ENCODE results near the gene COL26A1.

The COL26A1 gene

DNA sequence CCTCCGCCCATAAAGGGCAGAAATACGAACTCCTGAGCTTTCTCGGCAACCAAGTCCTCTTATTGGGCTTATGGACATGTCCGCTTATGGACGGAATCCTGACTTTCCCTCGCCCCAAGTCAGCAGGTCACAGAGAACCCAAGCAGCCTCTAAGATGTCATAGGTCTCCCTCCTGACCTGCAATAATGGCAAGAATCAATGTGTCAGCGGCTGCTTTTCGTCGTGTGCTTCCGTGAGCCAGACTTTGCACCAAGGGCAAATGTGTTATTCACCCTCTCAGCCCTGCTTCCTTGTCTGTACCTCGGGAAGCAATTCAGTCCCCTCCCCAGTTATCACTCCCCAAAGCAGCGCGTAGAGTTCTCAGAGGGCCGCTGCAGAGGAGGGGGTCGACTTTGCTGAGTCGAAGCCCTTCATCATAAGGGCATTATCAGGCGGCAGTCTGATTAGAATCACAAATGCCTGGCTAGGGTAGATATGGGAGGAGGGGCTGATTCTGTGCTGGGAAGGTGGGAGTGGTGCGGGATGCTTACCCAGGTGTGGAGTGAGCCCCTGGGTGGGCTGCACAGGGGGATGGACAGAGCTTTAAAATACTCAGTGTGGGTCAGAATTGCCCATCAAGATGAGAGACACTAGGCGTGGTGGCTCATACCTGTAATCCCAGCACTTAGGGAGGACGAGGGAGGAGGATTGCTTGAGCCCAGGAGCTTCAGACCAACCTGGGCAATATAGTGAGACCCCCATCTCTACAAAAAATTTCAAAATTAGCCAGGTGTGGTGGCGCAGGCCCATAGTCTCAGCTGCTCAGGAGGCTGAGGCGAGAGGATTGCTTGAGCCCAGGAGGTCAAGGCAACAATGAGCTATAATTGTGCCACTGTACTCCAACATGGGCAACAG is 36.0 kb downstream of the COL26A1 start:
- TF ChIP-seq, protein P1, sequence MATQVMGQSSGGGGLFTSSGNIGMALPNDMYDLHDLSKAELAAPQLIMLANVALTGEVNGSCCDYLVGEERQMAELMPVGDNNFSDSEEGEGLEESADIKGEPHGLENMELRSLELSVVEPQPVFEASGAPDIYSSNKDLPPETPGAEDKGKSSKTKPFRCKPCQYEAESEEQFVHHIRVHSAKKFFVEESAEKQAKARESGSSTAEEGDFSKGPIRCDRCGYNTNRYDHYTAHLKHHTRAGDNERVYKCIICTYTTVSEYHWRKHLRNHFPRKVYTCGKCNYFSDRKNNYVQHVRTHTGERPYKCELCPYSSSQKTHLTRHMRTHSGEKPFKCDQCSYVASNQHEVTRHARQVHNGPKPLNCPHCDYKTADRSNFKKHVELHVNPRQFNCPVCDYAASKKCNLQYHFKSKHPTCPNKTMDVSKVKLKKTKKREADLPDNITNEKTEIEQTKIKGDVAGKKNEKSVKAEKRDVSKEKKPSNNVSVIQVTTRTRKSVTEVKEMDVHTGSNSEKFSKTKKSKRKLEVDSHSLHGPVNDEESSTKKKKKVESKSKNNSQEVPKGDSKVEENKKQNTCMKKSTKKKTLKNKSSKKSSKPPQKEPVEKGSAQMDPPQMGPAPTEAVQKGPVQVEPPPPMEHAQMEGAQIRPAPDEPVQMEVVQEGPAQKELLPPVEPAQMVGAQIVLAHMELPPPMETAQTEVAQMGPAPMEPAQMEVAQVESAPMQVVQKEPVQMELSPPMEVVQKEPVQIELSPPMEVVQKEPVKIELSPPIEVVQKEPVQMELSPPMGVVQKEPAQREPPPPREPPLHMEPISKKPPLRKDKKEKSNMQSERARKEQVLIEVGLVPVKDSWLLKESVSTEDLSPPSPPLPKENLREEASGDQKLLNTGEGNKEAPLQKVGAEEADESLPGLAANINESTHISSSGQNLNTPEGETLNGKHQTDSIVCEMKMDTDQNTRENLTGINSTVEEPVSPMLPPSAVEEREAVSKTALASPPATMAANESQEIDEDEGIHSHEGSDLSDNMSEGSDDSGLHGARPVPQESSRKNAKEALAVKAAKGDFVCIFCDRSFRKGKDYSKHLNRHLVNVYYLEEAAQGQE (IDR thresholded peaks at IDR 0.05; ENCODE audit: insufficient replicate concordance, low read depth): no peak
- no peak for TF ChIP-seq POLR2AphosphoS5 (IDR thresholded peaks at IDR 0.05; ENCODE audit: low read depth)
- no peak for TF ChIP-seq SPI1 (IDR thresholded peaks at IDR 0.05; ENCODE audit: borderline replicate concordance, low read depth)
- TF ChIP-seq, protein P2, sequence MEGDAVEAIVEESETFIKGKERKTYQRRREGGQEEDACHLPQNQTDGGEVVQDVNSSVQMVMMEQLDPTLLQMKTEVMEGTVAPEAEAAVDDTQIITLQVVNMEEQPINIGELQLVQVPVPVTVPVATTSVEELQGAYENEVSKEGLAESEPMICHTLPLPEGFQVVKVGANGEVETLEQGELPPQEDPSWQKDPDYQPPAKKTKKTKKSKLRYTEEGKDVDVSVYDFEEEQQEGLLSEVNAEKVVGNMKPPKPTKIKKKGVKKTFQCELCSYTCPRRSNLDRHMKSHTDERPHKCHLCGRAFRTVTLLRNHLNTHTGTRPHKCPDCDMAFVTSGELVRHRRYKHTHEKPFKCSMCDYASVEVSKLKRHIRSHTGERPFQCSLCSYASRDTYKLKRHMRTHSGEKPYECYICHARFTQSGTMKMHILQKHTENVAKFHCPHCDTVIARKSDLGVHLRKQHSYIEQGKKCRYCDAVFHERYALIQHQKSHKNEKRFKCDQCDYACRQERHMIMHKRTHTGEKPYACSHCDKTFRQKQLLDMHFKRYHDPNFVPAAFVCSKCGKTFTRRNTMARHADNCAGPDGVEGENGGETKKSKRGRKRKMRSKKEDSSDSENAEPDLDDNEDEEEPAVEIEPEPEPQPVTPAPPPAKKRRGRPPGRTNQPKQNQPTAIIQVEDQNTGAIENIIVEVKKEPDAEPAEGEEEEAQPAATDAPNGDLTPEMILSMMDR (IDR thresholded peaks at IDR 0.05; ENCODE audit: insufficient read depth, low read length): no peak
- TF ChIP-seq GABPA (IDR thresholded peaks at IDR 0.05; ENCODE audit: low read depth): no peak
- DNase-seq (ENCODE audit: low read depth in 1 of 2, low spot score in 1 of 2): no peak
- no peak overlapping the region for H3K4me3 ChIP-seq (replicated peaks; ENCODE audit: insufficient read depth, low read length)
- no peaks in the 10 kb centered on the region for H3K27me3 ChIP-seq (ENCODE audit: insufficient read depth, poor library complexity, severe bottlenecking)
- H3K27ac ChIP-seq (replicated peaks): no peak overlapping the region

DNA sequence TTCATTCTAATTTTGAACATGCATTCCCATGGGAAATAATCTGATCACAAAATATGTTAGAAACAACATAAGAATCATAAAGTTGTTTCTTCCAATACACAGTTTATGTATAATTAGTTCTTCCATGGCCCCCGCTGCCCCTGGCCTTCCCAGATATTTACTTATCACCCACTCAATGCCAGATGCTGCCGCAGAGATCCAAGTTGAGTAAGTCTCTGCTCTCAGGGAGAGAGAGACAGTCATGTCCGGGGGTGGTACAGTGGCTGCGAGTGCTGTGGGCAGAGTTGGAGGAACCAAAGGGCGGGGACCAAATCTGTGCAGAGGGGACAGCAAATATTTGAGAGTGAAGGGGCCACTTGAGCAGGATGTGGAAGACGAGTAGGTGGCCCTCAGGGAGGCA is 37.1 kb downstream of the COL26A1 start:
- TF ChIP-seq, protein P2 (IDR thresholded peaks at IDR 0.05; ENCODE audit: insufficient read depth, low read length): no peak
- no peak for TF ChIP-seq POLR2AphosphoS5 (IDR thresholded peaks at IDR 0.05; ENCODE audit: low read depth)
- TF ChIP-seq GABPA (IDR thresholded peaks at IDR 0.05; ENCODE audit: low read depth): no peak
- no peak for TF ChIP-seq SPI1 (IDR thresholded peaks at IDR 0.05; ENCODE audit: borderline replicate concordance, low read depth)
- TF ChIP-seq, protein P1 (IDR thresholded peaks at IDR 0.05; ENCODE audit: insufficient replicate concordance, low read depth): no peak
- H3K4me3 ChIP-seq (replicated peaks; ENCODE audit: insufficient read depth, low read length): no peak overlapping the region
- no peak overlapping the region for H3K27ac ChIP-seq (replicated peaks)
- no peaks in the 10 kb centered on the region for H3K27me3 ChIP-seq (ENCODE audit: insufficient read depth, poor library complexity, severe bottlenecking)
- no peak for DNase-seq (ENCODE audit: low read depth in 1 of 2, low spot score in 1 of 2)

DNA sequence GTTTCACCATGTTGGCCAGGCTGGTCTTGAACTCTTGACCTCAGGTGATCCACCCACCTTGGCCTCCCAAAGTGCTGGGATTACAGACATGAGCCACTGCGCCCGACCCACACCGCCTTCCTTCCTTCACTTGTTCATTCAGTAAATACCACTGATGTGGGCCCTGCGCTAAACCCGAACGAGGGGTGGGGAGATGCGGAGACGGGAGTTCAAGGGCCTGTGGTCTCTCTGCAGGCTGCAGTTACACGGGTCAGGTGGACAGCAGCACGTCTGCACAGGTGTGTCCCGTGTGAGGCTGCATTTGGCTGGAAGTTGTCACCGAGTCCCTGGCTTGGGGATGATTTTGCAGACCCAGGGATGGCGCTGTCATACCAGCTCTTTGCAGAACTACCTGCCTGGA is 38.1 kb downstream of the COL26A1 start:
- no peak for TF ChIP-seq GABPA (IDR thresholded peaks at IDR 0.05; ENCODE audit: low read depth)
- no peak for TF ChIP-seq POLR2AphosphoS5 (IDR thresholded peaks at IDR 0.05; ENCODE audit: low read depth)
- TF ChIP-seq SPI1 (IDR thresholded peaks at IDR 0.05; ENCODE audit: borderline replicate concordance, low read depth): no peak
- TF ChIP-seq, protein P1 (IDR thresholded peaks at IDR 0.05; ENCODE audit: insufficient replicate concordance, low read depth): no peak
- TF ChIP-seq, protein P2 (IDR thresholded peaks at IDR 0.05; ENCODE audit: insufficient read depth, low read length): no peak
- DNase-seq (ENCODE audit: low read depth in 1 of 2, low spot score in 1 of 2): no peak
- Histone ChIP-seq H3K27ac (replicated peaks) (no peak overlapping the region), H3K27me3 (ENCODE audit: insufficient read depth, poor library complexity, severe bottlenecking) (no peaks in the 10 kb centered on the region), H3K4me3 (replicated peaks; ENCODE audit: insufficient read depth, low read length) (no peak overlapping the region)
